ENCODE results near the gene SESN2.

- TF ChIP-seq FOXM1 (IDR thresholded peaks at IDR 0.05; ENCODE audit: borderline replicate concordance) = no peak
- TF ChIP-seq BHLHE40 (IDR thresholded peaks at IDR 0.05; ENCODE audit: borderline replicate concordance) = no peak
- no peak for TF ChIP-seq HDGF (IDR thresholded peaks at IDR 0.05; ENCODE audit: borderline replicate concordance)
- TF ChIP-seq TARDBP (IDR thresholded peaks at IDR 0.05) = no peak
- TF ChIP-seq ELF4 (IDR thresholded peaks at IDR 0.05) = 0 out of 2 replicates have a peak, but pooled peaks have one; percentile 35
- no peak for TF ChIP-seq ZNF384 (IDR thresholded peaks at IDR 0.05)
- TF ChIP-seq SUZ12 (IDR thresholded peaks at IDR 0.05) = no peak
- peak; percentile 94 for TF ChIP-seq PKNOX1 (IDR thresholded peaks at IDR 0.05)
- no peak for TF ChIP-seq FOXA1 (IDR thresholded peaks at IDR 0.05)
Observed at GRCh38 chr1:28235755-28236655, 23.3 kb upstream of the SESN2 start, which contains the start of gene ATP5IF1.
